H9 (cell line): Measurements from ENCODE around the gene DAND5. TPM values are rescaled to one million over a fixed set of nuclear protein-coding genes. Genes with fewer than 3 reads are reported as not detected.

Experiments used
- DNase-seq: peaks from one replicate; pipeline ENCODE4 v3.0.0-alpha.2; 2017
- H2AFZ ChIP-seq: one replicate; pipeline ENCODE4 v1.6.1; 2013; ENCODE audit warnings: mild to moderate bottlenecking, low read length, control low read depth, moderate library complexity
- H2AK5ac ChIP-seq: 2 replicates; pipeline ENCODE4 v1.6.1; 2013; ENCODE audit warnings: low read length, control low read depth, mixed read lengths; ENCODE audit not compliant: insufficient read length
- H2BK120ac ChIP-seq: one replicate; pipeline ENCODE4 v1.6.1; 2013; ENCODE audit warnings: low read depth, mild to moderate bottlenecking, low read length, control low read depth, inconsistent platforms; ENCODE audit not compliant: poor library complexity, severe bottlenecking
- H2BK12ac ChIP-seq: 2 replicates; pipeline ENCODE4 v1.6.1; 2013; ENCODE audit warnings: low read length, control low read depth, mixed read lengths, low read depth; ENCODE audit not compliant: insufficient read length
- H2BK15ac ChIP-seq: 2 replicates; pipeline ENCODE4 v1.6.1; 2013; ENCODE audit warnings: low read depth, low read length, control low read depth
- H2BK20ac ChIP-seq: one replicate; pipeline ENCODE4 v1.6.1; 2013; ENCODE audit warnings: low read depth, mild to moderate bottlenecking, low read length, control low read depth, inconsistent platforms; ENCODE audit not compliant: poor library complexity, severe bottlenecking
- H2BK5ac ChIP-seq: 2 replicates; pipeline ENCODE4 v1.6.1; 2013; ENCODE audit warnings: low read length, control low read depth, mixed read lengths; ENCODE audit not compliant: insufficient read length
- H3K14ac ChIP-seq: 2 replicates; pipeline ENCODE4 v1.6.1; 2013; ENCODE audit warnings: low read length, control low read depth; ENCODE audit not compliant: insufficient read depth
- H3K18ac ChIP-seq: 2 replicates; pipeline ENCODE4 v1.6.1; 2013; ENCODE audit warnings: low read depth, mild to moderate bottlenecking, mixed read lengths, low read length, control low read depth; ENCODE audit not compliant: insufficient read length
- H3K23ac ChIP-seq: 2 replicates; pipeline ENCODE4 v1.6.1; 2013; ENCODE audit warnings: low read length, control low read depth, mixed read lengths, low read depth; ENCODE audit not compliant: insufficient read length
- H3K23me2 ChIP-seq: 2 replicates; pipeline ENCODE4 v1.6.1; 2013; ENCODE audit warnings: low read depth, mild to moderate bottlenecking, mixed read lengths, low read length, control low read depth; ENCODE audit not compliant: insufficient read length, poor library complexity, severe bottlenecking
- H3K27ac ChIP-seq: 2 replicates; pipeline ENCODE4 v1.5.1; 2013; ENCODE audit warnings: low read length, control low read depth, mixed read lengths, low read depth; ENCODE audit not compliant: insufficient read length
- H3K27me3 ChIP-seq: 2 replicates; pipeline ENCODE4 v1.6.1; 2013; ENCODE audit warnings: low read length, control low read depth, inconsistent platforms; ENCODE audit not compliant: insufficient read depth
- H3K4ac ChIP-seq: 2 replicates; pipeline ENCODE4 v1.6.1; 2013; ENCODE audit warnings: low read depth, mild to moderate bottlenecking, control low read depth, inconsistent platforms, low read length, moderate library complexity
- H3K4me1 ChIP-seq: 2 replicates; pipeline ENCODE4 v1.6.1; 2013; ENCODE audit warnings: low read length, control low read depth, inconsistent platforms; ENCODE audit not compliant: insufficient read depth
- H3K4me2 ChIP-seq: 2 replicates; pipeline ENCODE4 v1.6.1; 2013; ENCODE audit warnings: low read length, control low read depth, mixed read lengths; ENCODE audit not compliant: insufficient read length, insufficient read depth
- H3K56ac ChIP-seq: 2 replicates; pipeline ENCODE4 v1.6.1; 2013; ENCODE audit warnings: low read depth, mild to moderate bottlenecking, mixed read lengths, low read length, control low read depth; ENCODE audit not compliant: insufficient read length
- H3K79me1 ChIP-seq: 2 replicates; pipeline ENCODE4 v1.6.1; 2013; ENCODE audit warnings: low read depth, mild to moderate bottlenecking, moderate library complexity, low read length, control low read depth, inconsistent platforms; ENCODE audit not compliant: insufficient read depth, poor library complexity, severe bottlenecking
- H3K79me2 ChIP-seq: 2 replicates; pipeline ENCODE4 v1.6.1; 2013; ENCODE audit warnings: low read length, control low read depth, inconsistent platforms; ENCODE audit not compliant: insufficient read depth
- H3K9ac ChIP-seq: 2 replicates; pipeline ENCODE4 v1.6.1; 2013; ENCODE audit warnings: low read length, control low read depth, mixed read lengths; ENCODE audit not compliant: insufficient read length; ENCODE audit errors: extremely low read depth
- H3K9me3 ChIP-seq: one replicate; pipeline ENCODE4 v1.6.1; 2013; ENCODE audit warnings: low read depth, low read length, inconsistent platforms; ENCODE audit not compliant: control insufficient read depth
- H3T11ph ChIP-seq: one replicate; pipeline ENCODE4 v1.6.1; 2013; ENCODE audit warnings: mild to moderate bottlenecking, low read length, control low read depth, inconsistent platforms
- H4K20me1 ChIP-seq: one replicate; pipeline ENCODE4 v1.6.1; 2013; ENCODE audit not compliant: control insufficient read depth, insufficient read length, insufficient read depth
- H4K5ac ChIP-seq: 2 replicates; pipeline ENCODE4 v1.6.1; 2013; ENCODE audit warnings: low read depth, mild to moderate bottlenecking, mixed read lengths, low read length, control low read depth; ENCODE audit not compliant: insufficient read length
- H4K8ac ChIP-seq: replicated peaks from 2 replicates; pipeline ENCODE4 v1.6.1; 2013; ENCODE audit warnings: low read length, control low read depth, mixed read lengths, low read depth; ENCODE audit not compliant: insufficient read length
- H4K91ac ChIP-seq: 2 replicates; pipeline ENCODE4 v1.6.1; 2013; ENCODE audit warnings: low read depth, mild to moderate bottlenecking, moderate library complexity, mixed read lengths, low read length, control low read depth; ENCODE audit not compliant: insufficient read length
- H3K27ac Mint-ChIP-seq, 3 experiments: 2 replicates in 2 of 3; 3 replicates in 1 of 3; pipeline ENCODE4 v1.8.0; 2020 to 2021; ENCODE audit warnings: mixed read lengths in 3 of 3, mild to moderate bottlenecking in 1 of 3, moderate library complexity in 1 of 3
- H3K27me3 Mint-ChIP-seq: 2 replicates; pipeline ENCODE4 v1.8.0; 2021; ENCODE audit warnings: low read depth, mild to moderate bottlenecking, moderate library complexity, mixed read lengths
- H3K36me3 Mint-ChIP-seq, 3 experiments: 2 replicates in 2 of 3; 3 replicates in 1 of 3; pipeline ENCODE4 v1.8.0; 2020 to 2021; ENCODE audit warnings: low read depth in 3 of 3, mixed read lengths in 3 of 3; ENCODE audit not compliant: insufficient read depth in 1 of 3
- H3K4me1 Mint-ChIP-seq, 2 experiments: 2 replicates each; pipeline ENCODE4 v1.8.0; 2020; ENCODE audit warnings: mixed read lengths in 2 of 2
- H3K4me3 Mint-ChIP-seq, 2 experiments: 2 replicates in 1 of 2; 3 replicates in 1 of 2; pipeline ENCODE4 v1.8.0; 2020 to 2021; ENCODE audit warnings: mild to moderate bottlenecking in 2 of 2, mixed read lengths in 2 of 2, moderate library complexity in 1 of 2
- H3K9me3 Mint-ChIP-seq, 2 experiments: 2 replicates in 1 of 2; 3 replicates in 1 of 2; pipeline ENCODE4 v1.8.0; 2020; ENCODE audit warnings: mild to moderate bottlenecking in 2 of 2, mixed read lengths in 2 of 2, moderate library complexity in 1 of 2
- WGBS: extraction: QIAGEN DNeasy Blood & Tissue Kit; methylation state at CpG from one replicate; pipeline ENCODE4 v1.1.7; 2013; ENCODE audit warnings: missing lambda C conversion rate, low lambda C conversion rate, mixed read lengths; ENCODE audit not compliant: insufficient read length; ENCODE audit errors: extremely low coverage; 5-methylcytosine and 5-hydroxymethylcytosine counted together
- total RNA-seq: library from RNA; stranded (reverse); gene quantifications from 2 replicates; pipeline ENCODE4 v1.2.1, GENCODE V29; 2021
- TF ChIP-seq, protein P1 (sequence below): fragments of 200-600 bp; sonication (generic); conservative IDR thresholded peaks from 3 replicates; pipeline ENCODE4 v1.8.0; 2021; ENCODE audit warnings: antibody characterized with exemption, mild to moderate bottlenecking

The DAND5 gene
- total RNA-seq, 1 experiment from 2014 or later: 0.11 TPM

DNA sequence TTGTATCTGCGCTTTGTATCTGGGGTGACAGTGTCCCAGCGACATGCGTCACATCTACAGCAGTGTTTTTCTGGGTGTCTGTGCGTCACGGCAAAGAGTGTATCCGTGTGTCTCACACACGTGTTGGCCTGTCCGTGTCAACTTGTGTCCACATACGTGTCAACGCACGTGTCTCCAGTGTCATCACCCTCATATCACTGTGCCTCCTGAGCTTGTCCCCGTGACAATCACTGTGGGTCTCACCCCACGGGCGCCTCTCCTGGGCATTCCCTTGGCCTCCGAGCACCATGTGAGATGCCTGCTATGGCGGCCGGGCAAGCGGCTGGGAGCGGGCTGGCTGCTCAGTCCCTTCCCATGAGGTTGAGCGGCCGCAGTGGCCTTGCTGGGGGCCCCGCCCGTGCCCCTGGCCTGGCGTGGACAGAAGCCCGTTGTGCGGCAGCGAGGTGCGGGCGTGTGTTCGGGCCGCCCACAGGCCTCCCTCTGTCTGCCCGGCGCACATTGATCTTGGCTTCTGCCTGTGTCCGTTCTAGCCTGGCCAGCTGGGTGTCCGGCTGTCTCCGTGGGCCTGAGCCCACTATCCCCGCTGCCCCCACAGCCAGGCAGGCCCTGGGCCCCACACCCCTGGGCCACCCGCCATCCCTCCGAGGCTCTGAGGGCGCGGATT is 32.3 kb downstream of the DAND5 start:
- H3T11ph ChIP-seq: no peak overlapping the region
- H4K8ac ChIP-seq: no peak overlapping the region
- no peak overlapping the region for H2BK120ac ChIP-seq
- H3K79me2 ChIP-seq: no peaks in the 10 kb centered on the region
- DNase-seq: no peak
- H2BK20ac ChIP-seq: no peak overlapping the region
- Mint-ChIP-seq H3K36me3 (no peaks in the 10 kb centered on the region), H3K4me3 (no peak overlapping the region), H3K27ac (no peak overlapping the region; a peak in 1 of 7 replicates), H3K27me3 (peaks cover 97% of the 10 kb centered on the region), H3K9me3 (no peaks in the 10 kb centered on the region), H3K4me1 (no peaks in the 10 kb centered on the region)
- no peaks in the 10 kb centered on the region for H3K79me1 ChIP-seq
- peaks cover 36% of the 10 kb centered on the region for H3K27me3 ChIP-seq
- no peaks in the 10 kb centered on the region for H3K23me2 ChIP-seq
- TF ChIP-seq, protein P1, sequence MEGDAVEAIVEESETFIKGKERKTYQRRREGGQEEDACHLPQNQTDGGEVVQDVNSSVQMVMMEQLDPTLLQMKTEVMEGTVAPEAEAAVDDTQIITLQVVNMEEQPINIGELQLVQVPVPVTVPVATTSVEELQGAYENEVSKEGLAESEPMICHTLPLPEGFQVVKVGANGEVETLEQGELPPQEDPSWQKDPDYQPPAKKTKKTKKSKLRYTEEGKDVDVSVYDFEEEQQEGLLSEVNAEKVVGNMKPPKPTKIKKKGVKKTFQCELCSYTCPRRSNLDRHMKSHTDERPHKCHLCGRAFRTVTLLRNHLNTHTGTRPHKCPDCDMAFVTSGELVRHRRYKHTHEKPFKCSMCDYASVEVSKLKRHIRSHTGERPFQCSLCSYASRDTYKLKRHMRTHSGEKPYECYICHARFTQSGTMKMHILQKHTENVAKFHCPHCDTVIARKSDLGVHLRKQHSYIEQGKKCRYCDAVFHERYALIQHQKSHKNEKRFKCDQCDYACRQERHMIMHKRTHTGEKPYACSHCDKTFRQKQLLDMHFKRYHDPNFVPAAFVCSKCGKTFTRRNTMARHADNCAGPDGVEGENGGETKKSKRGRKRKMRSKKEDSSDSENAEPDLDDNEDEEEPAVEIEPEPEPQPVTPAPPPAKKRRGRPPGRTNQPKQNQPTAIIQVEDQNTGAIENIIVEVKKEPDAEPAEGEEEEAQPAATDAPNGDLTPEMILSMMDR: no peak
- H4K91ac ChIP-seq: no peak overlapping the region
- no peak overlapping the region for H3K9ac ChIP-seq
- no peak overlapping the region for H3K56ac ChIP-seq
- H2BK5ac ChIP-seq: no peak overlapping the region
- H2AK5ac ChIP-seq: no peak overlapping the region
- H3K4me2 ChIP-seq: no peak overlapping the region
- H3K27ac ChIP-seq: no peak overlapping the region
- H3K18ac ChIP-seq: no peak overlapping the region
- no peak overlapping the region for H2AFZ ChIP-seq
- H2BK12ac ChIP-seq: no peak overlapping the region
- H4K20me1 ChIP-seq: peaks cover 2% of the 10 kb centered on the region
- H3K4ac ChIP-seq: no peak overlapping the region
- no CpG with 5 or more reads among the region's 41 CpGs for WGBS
- H3K14ac ChIP-seq: no peak overlapping the region
- H3K23ac ChIP-seq: no peak overlapping the region
- no peak overlapping the region for H2BK15ac ChIP-seq
- H3K4me1 ChIP-seq: no peaks in the 10 kb centered on the region
- H3K9me3 ChIP-seq: no peaks in the 10 kb centered on the region
- H4K5ac ChIP-seq: no peak overlapping the region
